HG03354 (cell line): ENCODE data around the gene LGI2.

ENCODE experiments used
- ATAC-seq: cut with Tn5 transposase; IDR thresholded peaks from one replicate; pipeline ENCODE4 v1.9.1; 2021; ENCODE audit warnings: mild to moderate bottlenecking; ENCODE audit not compliant: unreplicated experiment, poor library complexity, severe bottlenecking

LGI2 gene

GRCh38 chr4:24970191-24970590, 60.6 kb downstream of the LGI2 start:
- no peak for ATAC-seq

GRCh38 chr4:24969486-24969885, 61.3 kb downstream of the LGI2 start:
- no peak for ATAC-seq

GRCh38 chr4:24968992-24969391, 61.8 kb downstream of the LGI2 start:
- ATAC-seq: no peak

GRCh38 chr4:24968278-24968677, 62.5 kb downstream of the LGI2 start:
- no peak for ATAC-seq

- no peak for ATAC-seq
Observed at GRCh38 chr4:24967346-24967745, 63.4 kb downstream of the LGI2 start.

- ATAC-seq: no peak
Observed at GRCh38 chr4:24966076-24966475, 64.7 kb downstream of the LGI2 start.

- ATAC-seq: no peak
Observed at GRCh38 chr4:24965627-24966026, 65.1 kb downstream of the LGI2 start.

GRCh38 chr4:24963277-24963676, 67.5 kb downstream of the LGI2 start:
- ATAC-seq: no peak

- ATAC-seq: no peak
Observed at GRCh38 chr4:24957886-24958285, 72.9 kb downstream of the LGI2 start.

GRCh38 chr4:24956763-24957162, 74.0 kb downstream of the LGI2 start:
- no peak for ATAC-seq

- no peak for ATAC-seq
Observed at GRCh38 chr4:24956091-24956490, 74.7 kb downstream of the LGI2 start.

GRCh38 chr4:24952667-24953066, 78.1 kb downstream of the LGI2 start:
- ATAC-seq: no peak

- ATAC-seq: no peak
Observed at GRCh38 chr4:24949970-24950369, 80.8 kb downstream of the LGI2 start.
